GM20431 (cell line): ENCODE measurements around the gene DMD.

Experiments
- in situ Hi-C: fragments of 300-500 bp; cut with MseI, MboI; formaldehyde crosslinking; loops from one replicate; pipeline ENCODE4 v1.15.0; 2020; ENCODE audit warnings: low sequenced_read_pairs; ENCODE audit not compliant: unreplicated experiment

The DMD gene

GRCh38 chrX:31199840-31200114 lies 2011.6 kb downstream of the DMD start:
- in situ Hi-C loops, result no loop called here

- in situ Hi-C loops, result no loop called here
Observed at GRCh38 chrX:31199056-31199839, 2012.1 kb downstream of the DMD start.

GRCh38 chrX:31190221-31190975 lies 2021.0 kb downstream of the DMD start:
- in situ Hi-C loops, result no loop called here

GRCh38 chrX:31186693-31187338 lies 2024.5 kb downstream of the DMD start:
- in situ Hi-C loops, result no loop called here

- in situ Hi-C loops, result no loop called here
Observed at GRCh38 chrX:31185884-31186283, 2025.5 kb downstream of the DMD start.

- in situ Hi-C loops, result no loop called here
Observed at GRCh38 chrX:31181377-31182000, 2029.9 kb downstream of the DMD start.

GRCh38 chrX:31179203-31179602 lies 2032.1 kb downstream of the DMD start:
- in situ Hi-C loops, result no loop called here

GRCh38 chrX:31178769-31179125 lies 2032.6 kb downstream of the DMD start:
- in situ Hi-C loops, result no loop called here

GRCh38 chrX:31178064-31178768 lies 2033.1 kb downstream of the DMD start:
- in situ Hi-C loops, result no loop called here

GRCh38 chrX:31170792-31171191 lies 2040.6 kb downstream of the DMD start:
- in situ Hi-C loops, result no loop called here

- in situ Hi-C loops, result no loop called here
Observed at GRCh38 chrX:31168551-31168950, 2042.8 kb downstream of the DMD start.

- in situ Hi-C loops, result no loop called here
Observed at GRCh38 chrX:31166832-31167231, 2044.5 kb downstream of the DMD start.

- in situ Hi-C loops, result no loop called here
Observed at GRCh38 chrX:31166416-31166815, 2044.9 kb downstream of the DMD start.

GRCh38 chrX:31165241-31166035 lies 2045.9 kb downstream of the DMD start:
- in situ Hi-C loops, result no loop called here

GRCh38 chrX:31154946-31155345 lies 2056.4 kb downstream of the DMD start:
- in situ Hi-C loops, result no loop called here

- in situ Hi-C loops, result no loop called here
Observed at GRCh38 chrX:31153475-31154047, 2057.8 kb downstream of the DMD start.

- in situ Hi-C loops, result no loop called here
Observed at GRCh38 chrX:31147175-31147574, 2064.2 kb downstream of the DMD start.

- in situ Hi-C loops, result no loop called here
Observed at GRCh38 chrX:31139961-31140360, 2071.4 kb downstream of the DMD start.

- in situ Hi-C loops, result no loop called here
Observed at GRCh38 chrX:31138124-31138523, 2073.2 kb downstream of the DMD start.
